H9 (cell line): ENCODE results near the gene NRG2. TPM values are rescaled to one million over a fixed set of nuclear protein-coding genes. Genes with fewer than 3 reads are reported as not detected.

Experiments
- DNase-seq: peaks from one replicate; pipeline ENCODE4 v3.0.0-alpha.2; 2017
- H2AFZ ChIP-seq: one replicate; pipeline ENCODE4 v1.6.1; 2013; ENCODE audit warnings: mild to moderate bottlenecking, low read length, control low read depth, moderate library complexity
- H2AK5ac ChIP-seq: 2 replicates; pipeline ENCODE4 v1.6.1; 2013; ENCODE audit warnings: low read length, control low read depth, mixed read lengths; ENCODE audit not compliant: insufficient read length
- H2BK120ac ChIP-seq: one replicate; pipeline ENCODE4 v1.6.1; 2013; ENCODE audit warnings: low read depth, mild to moderate bottlenecking, low read length, control low read depth, inconsistent platforms; ENCODE audit not compliant: poor library complexity, severe bottlenecking
- H2BK12ac ChIP-seq: 2 replicates; pipeline ENCODE4 v1.6.1; 2013; ENCODE audit warnings: low read length, control low read depth, mixed read lengths, low read depth; ENCODE audit not compliant: insufficient read length
- H2BK15ac ChIP-seq: 2 replicates; pipeline ENCODE4 v1.6.1; 2013; ENCODE audit warnings: low read depth, low read length, control low read depth
- H2BK20ac ChIP-seq: one replicate; pipeline ENCODE4 v1.6.1; 2013; ENCODE audit warnings: low read depth, mild to moderate bottlenecking, low read length, control low read depth, inconsistent platforms; ENCODE audit not compliant: poor library complexity, severe bottlenecking
- H2BK5ac ChIP-seq: 2 replicates; pipeline ENCODE4 v1.6.1; 2013; ENCODE audit warnings: low read length, control low read depth, mixed read lengths; ENCODE audit not compliant: insufficient read length
- H3K14ac ChIP-seq: 2 replicates; pipeline ENCODE4 v1.6.1; 2013; ENCODE audit warnings: low read length, control low read depth; ENCODE audit not compliant: insufficient read depth
- H3K18ac ChIP-seq: 2 replicates; pipeline ENCODE4 v1.6.1; 2013; ENCODE audit warnings: low read depth, mild to moderate bottlenecking, mixed read lengths, low read length, control low read depth; ENCODE audit not compliant: insufficient read length
- H3K23ac ChIP-seq: 2 replicates; pipeline ENCODE4 v1.6.1; 2013; ENCODE audit warnings: low read length, control low read depth, mixed read lengths, low read depth; ENCODE audit not compliant: insufficient read length
- H3K23me2 ChIP-seq: 2 replicates; pipeline ENCODE4 v1.6.1; 2013; ENCODE audit warnings: low read depth, mild to moderate bottlenecking, mixed read lengths, low read length, control low read depth; ENCODE audit not compliant: insufficient read length, poor library complexity, severe bottlenecking
- H3K27ac ChIP-seq: 2 replicates; pipeline ENCODE4 v1.5.1; 2013; ENCODE audit warnings: low read length, control low read depth, mixed read lengths, low read depth; ENCODE audit not compliant: insufficient read length
- H3K27me3 ChIP-seq: 2 replicates; pipeline ENCODE4 v1.6.1; 2013; ENCODE audit warnings: low read length, control low read depth, inconsistent platforms; ENCODE audit not compliant: insufficient read depth
- H3K4ac ChIP-seq: 2 replicates; pipeline ENCODE4 v1.6.1; 2013; ENCODE audit warnings: low read depth, mild to moderate bottlenecking, control low read depth, inconsistent platforms, low read length, moderate library complexity
- H3K4me1 ChIP-seq: 2 replicates; pipeline ENCODE4 v1.6.1; 2013; ENCODE audit warnings: low read length, control low read depth, inconsistent platforms; ENCODE audit not compliant: insufficient read depth
- H3K4me2 ChIP-seq: 2 replicates; pipeline ENCODE4 v1.6.1; 2013; ENCODE audit warnings: low read length, control low read depth, mixed read lengths; ENCODE audit not compliant: insufficient read length, insufficient read depth
- H3K56ac ChIP-seq: 2 replicates; pipeline ENCODE4 v1.6.1; 2013; ENCODE audit warnings: low read depth, mild to moderate bottlenecking, mixed read lengths, low read length, control low read depth; ENCODE audit not compliant: insufficient read length
- H3K79me1 ChIP-seq: 2 replicates; pipeline ENCODE4 v1.6.1; 2013; ENCODE audit warnings: low read depth, mild to moderate bottlenecking, moderate library complexity, low read length, control low read depth, inconsistent platforms; ENCODE audit not compliant: insufficient read depth, poor library complexity, severe bottlenecking
- H3K79me2 ChIP-seq: 2 replicates; pipeline ENCODE4 v1.6.1; 2013; ENCODE audit warnings: low read length, control low read depth, inconsistent platforms; ENCODE audit not compliant: insufficient read depth
- H3K9ac ChIP-seq: 2 replicates; pipeline ENCODE4 v1.6.1; 2013; ENCODE audit warnings: low read length, control low read depth, mixed read lengths; ENCODE audit not compliant: insufficient read length; ENCODE audit errors: extremely low read depth
- H3K9me3 ChIP-seq: one replicate; pipeline ENCODE4 v1.6.1; 2013; ENCODE audit warnings: low read depth, low read length, inconsistent platforms; ENCODE audit not compliant: control insufficient read depth
- H3T11ph ChIP-seq: one replicate; pipeline ENCODE4 v1.6.1; 2013; ENCODE audit warnings: mild to moderate bottlenecking, low read length, control low read depth, inconsistent platforms
- H4K20me1 ChIP-seq: one replicate; pipeline ENCODE4 v1.6.1; 2013; ENCODE audit not compliant: control insufficient read depth, insufficient read length, insufficient read depth
- H4K5ac ChIP-seq: 2 replicates; pipeline ENCODE4 v1.6.1; 2013; ENCODE audit warnings: low read depth, mild to moderate bottlenecking, mixed read lengths, low read length, control low read depth; ENCODE audit not compliant: insufficient read length
- H4K8ac ChIP-seq: replicated peaks from 2 replicates; pipeline ENCODE4 v1.6.1; 2013; ENCODE audit warnings: low read length, control low read depth, mixed read lengths, low read depth; ENCODE audit not compliant: insufficient read length
- H4K91ac ChIP-seq: 2 replicates; pipeline ENCODE4 v1.6.1; 2013; ENCODE audit warnings: low read depth, mild to moderate bottlenecking, moderate library complexity, mixed read lengths, low read length, control low read depth; ENCODE audit not compliant: insufficient read length
- H3K27ac Mint-ChIP-seq, 3 experiments: 2 replicates in 2 of 3; 3 replicates in 1 of 3; pipeline ENCODE4 v1.8.0; 2020 to 2021; ENCODE audit warnings: mixed read lengths in 3 of 3, mild to moderate bottlenecking in 1 of 3, moderate library complexity in 1 of 3
- H3K27me3 Mint-ChIP-seq: 2 replicates; pipeline ENCODE4 v1.8.0; 2021; ENCODE audit warnings: low read depth, mild to moderate bottlenecking, moderate library complexity, mixed read lengths
- H3K36me3 Mint-ChIP-seq, 3 experiments: 2 replicates in 2 of 3; 3 replicates in 1 of 3; pipeline ENCODE4 v1.8.0; 2020 to 2021; ENCODE audit warnings: low read depth in 3 of 3, mixed read lengths in 3 of 3; ENCODE audit not compliant: insufficient read depth in 1 of 3
- H3K4me1 Mint-ChIP-seq, 2 experiments: 2 replicates each; pipeline ENCODE4 v1.8.0; 2020; ENCODE audit warnings: mixed read lengths in 2 of 2
- H3K4me3 Mint-ChIP-seq, 2 experiments: 2 replicates in 1 of 2; 3 replicates in 1 of 2; pipeline ENCODE4 v1.8.0; 2020 to 2021; ENCODE audit warnings: mild to moderate bottlenecking in 2 of 2, mixed read lengths in 2 of 2, moderate library complexity in 1 of 2
- H3K9me3 Mint-ChIP-seq, 2 experiments: 2 replicates in 1 of 2; 3 replicates in 1 of 2; pipeline ENCODE4 v1.8.0; 2020; ENCODE audit warnings: mild to moderate bottlenecking in 2 of 2, mixed read lengths in 2 of 2, moderate library complexity in 1 of 2
- CTCF ChIP-seq: fragments of 200-600 bp; sonication (generic); conservative IDR thresholded peaks from 3 replicates; pipeline ENCODE4 v1.8.0; 2021; ENCODE audit warnings: antibody characterized with exemption, mild to moderate bottlenecking
- WGBS: extraction: QIAGEN DNeasy Blood & Tissue Kit; methylation state at CpG from one replicate; pipeline ENCODE4 v1.1.7; 2013; ENCODE audit warnings: missing lambda C conversion rate, low lambda C conversion rate, mixed read lengths; ENCODE audit not compliant: insufficient read length; ENCODE audit errors: extremely low coverage; 5-methylcytosine and 5-hydroxymethylcytosine counted together
- total RNA-seq: library from RNA; stranded (reverse); gene quantifications from 2 replicates; pipeline ENCODE4 v1.2.1, GENCODE V29; 2021

The NRG2 gene
- total RNA-seq, 1 experiment from 2014 or later, result not detected

GRCh38 chr5:139856714-139857113 lies 186.4 kb downstream of the NRG2 start:
- Histone ChIP-seq H2BK12ac (no peak overlapping the region), H3K9me3 (no peaks in the 10 kb centered on the region), H2BK15ac (no peak overlapping the region), H2BK5ac (no peak overlapping the region), H3K27me3 (no peaks in the 10 kb centered on the region; the same call in 1 of the 2 replicates), H2BK120ac (no peak overlapping the region), H3K79me1 (no peaks in the 10 kb centered on the region), H3T11ph (no peak overlapping the region), H3K23me2 (no peaks in the 10 kb centered on the region), H3K9ac (no peak overlapping the region), H3K27ac (no peak overlapping the region), H3K4me1 (no peaks in the 10 kb centered on the region), H4K20me1 (no peaks in the 10 kb centered on the region), H3K56ac (no peak overlapping the region), H4K5ac (no peak overlapping the region), H3K23ac (no peak overlapping the region), H3K14ac (peak overlapping the region; percentile 17; the same call in 1 of the 2 replicates), H3K4ac (no peak overlapping the region), H3K4me2 (no peak overlapping the region), H4K8ac (no peak overlapping the region), H2AK5ac (no peak overlapping the region), H2AFZ (no peak overlapping the region), H2BK20ac (no peak overlapping the region), H3K18ac (no peak overlapping the region), H4K91ac (no peak overlapping the region), H3K79me2 (no peaks in the 10 kb centered on the region)
- Mint-ChIP-seq H3K27me3 (peaks cover 29% of the 10 kb centered on the region), H3K4me3 (no peak overlapping the region), H3K4me1 (no peaks in the 10 kb centered on the region), H3K9me3 (no peaks in the 10 kb centered on the region), H3K27ac (no peak overlapping the region), H3K36me3 (no peaks in the 10 kb centered on the region)
- WGBS, result no CpG with 5 or more reads among the region's 4 CpGs
- TF ChIP-seq CTCF, result no peak
- DNase-seq, result no peak
